Measurements from ENCODE around the gene UQCRC2.

DNA sequence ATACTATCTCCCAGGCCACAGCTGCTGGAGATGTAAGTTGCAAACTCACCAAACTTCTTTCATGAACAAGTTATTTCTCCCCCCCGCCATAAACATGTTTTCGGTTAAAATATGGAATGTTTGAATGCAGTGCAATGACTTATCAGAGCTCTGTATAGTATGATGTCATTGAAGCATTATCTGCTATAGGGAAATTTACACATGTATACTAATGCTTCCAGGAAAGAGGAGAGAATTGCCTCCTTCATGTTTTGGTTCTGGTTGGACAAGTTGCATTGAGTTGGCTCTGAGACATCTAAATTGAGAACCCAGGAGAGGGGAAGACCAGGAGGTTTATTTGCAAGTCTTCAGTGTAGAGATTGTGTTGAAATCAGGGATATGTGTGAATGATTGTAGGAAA is 20.8 kb downstream of the UQCRC2 start:
- TF ChIP-seq, protein P1, sequence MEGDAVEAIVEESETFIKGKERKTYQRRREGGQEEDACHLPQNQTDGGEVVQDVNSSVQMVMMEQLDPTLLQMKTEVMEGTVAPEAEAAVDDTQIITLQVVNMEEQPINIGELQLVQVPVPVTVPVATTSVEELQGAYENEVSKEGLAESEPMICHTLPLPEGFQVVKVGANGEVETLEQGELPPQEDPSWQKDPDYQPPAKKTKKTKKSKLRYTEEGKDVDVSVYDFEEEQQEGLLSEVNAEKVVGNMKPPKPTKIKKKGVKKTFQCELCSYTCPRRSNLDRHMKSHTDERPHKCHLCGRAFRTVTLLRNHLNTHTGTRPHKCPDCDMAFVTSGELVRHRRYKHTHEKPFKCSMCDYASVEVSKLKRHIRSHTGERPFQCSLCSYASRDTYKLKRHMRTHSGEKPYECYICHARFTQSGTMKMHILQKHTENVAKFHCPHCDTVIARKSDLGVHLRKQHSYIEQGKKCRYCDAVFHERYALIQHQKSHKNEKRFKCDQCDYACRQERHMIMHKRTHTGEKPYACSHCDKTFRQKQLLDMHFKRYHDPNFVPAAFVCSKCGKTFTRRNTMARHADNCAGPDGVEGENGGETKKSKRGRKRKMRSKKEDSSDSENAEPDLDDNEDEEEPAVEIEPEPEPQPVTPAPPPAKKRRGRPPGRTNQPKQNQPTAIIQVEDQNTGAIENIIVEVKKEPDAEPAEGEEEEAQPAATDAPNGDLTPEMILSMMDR (IDR thresholded peaks at IDR 0.05), result no peak
- no peak for TF ChIP-seq POLR2A (IDR thresholded peaks at IDR 0.05)
